Lower leg skin (tissue), 3 donors: ENCODE results near the gene TRPC1.

Experiments used
- CTCF ChIP-seq, 3 donors: fragments of 450-650 bp; IDR thresholded peaks; one replicate each; pipeline ENCODE4 v1.5.1; 2016; ENCODE audit warnings: antibody characterized with exemption in 3 of 3, mild to moderate bottlenecking in 3 of 3, moderate library complexity in 2 of 3
- POLR2A ChIP-seq, 2 donors: fragments of 450-650 bp; IDR thresholded peaks; one replicate each; pipeline ENCODE4 v1.6.1; 2016 to 2017; ENCODE audit warnings: antibody characterized with exemption in 2 of 2, mild to moderate bottlenecking in 1 of 2, moderate library complexity in 1 of 2

- TF ChIP-seq CTCF (IDR thresholded peaks at IDR 0.05) (no peak), POLR2A (IDR thresholded peaks at IDR 0.05) (no peak)
These were observed 92.0 kb downstream of the TRPC1 start for GRCh38 chr3:142815803-142816202.
